ENCODE data around the gene GMPPA.

GMPPA gene

GRCh38 chr2:219496247-219496824 is 2.4 kb upstream of the GMPPA start:
- no peak for TF ChIP-seq CTCF (conservative IDR thresholded peaks at IDR 0.05; ENCODE audit: low read depth)
- no peak overlapping the region for H3K27ac ChIP-seq
- DNase-seq (ENCODE audit: low spot score) = no peak
- CTCF ChIA-PET = interaction anchor here (0.7 to 1.6 kb wide), 9 partner anchors 10 to 108 kb away, joined by 3 to 8 read pairs (median 4); partner anchors contain the start of gene DNPEP
- POLR2A ChIA-PET (ENCODE audit: low non-redundant PET) = interaction anchor here (0.6 kb wide), 1 partner anchor 587 kb away, joined by 3 read pairs; no protein-coding TSS in a partner anchor

- peak overlapping the region; percentile 95; the same call in 1 of the 2 replicates for H3K27ac ChIP-seq
- DNase-seq (ENCODE audit: low spot score) = no peak
- ChIA-PET CTCF (interaction anchor here (1.0 to 1.2 kb wide), 2 partner anchors 21 to 33 kb away, joined by 3 to 4 read pairs; no protein-coding TSS in a partner anchor), POLR2A (ENCODE audit: low non-redundant PET) (no interaction called here)
- TF ChIP-seq CTCF (conservative IDR thresholded peaks at IDR 0.05; ENCODE audit: low read depth) = no peak
Measured at GRCh38 chr2:219496825-219497494, 1.7 kb upstream of the GMPPA start.

GRCh38 chr2:219497495-219498279 is 1.0 kb upstream of the GMPPA start:
- peak; percentile 77 for DNase-seq (ENCODE audit: low spot score)
- TF ChIP-seq CTCF (conservative IDR thresholded peaks at IDR 0.05; ENCODE audit: low read depth) = no peak
- peak overlapping the region; percentile 95 for H3K27ac ChIP-seq
- ChIA-PET POLR2A (ENCODE audit: low non-redundant PET) (interaction anchor here (1.3 kb wide), 1 partner anchor 32 kb away, joined by 7 read pairs; no protein-coding TSS in a partner anchor), CTCF (interaction anchor here (0.7 to 1.2 kb wide), 2 partner anchors 22 to 88 kb away, joined by 3 to 4 read pairs; no protein-coding TSS in a partner anchor)

GRCh38 chr2:219499058-219499307 is 292 bp downstream of the GMPPA start:
- no peak for DNase-seq (ENCODE audit: low spot score)
- TF ChIP-seq CTCF (conservative IDR thresholded peaks at IDR 0.05; ENCODE audit: low read depth) = no peak
- ChIA-PET CTCF (interaction anchor here (0.5 to 2.8 kb wide), 2 partner anchors 10 to 52 kb away, joined by 3 to 14 read pairs; no protein-coding TSS in a partner anchor), POLR2A (ENCODE audit: low non-redundant PET) (interaction anchor here (0.7 to 1.3 kb wide), 3 partner anchors 9 to 31 kb away, joined by 3 to 7 read pairs (median 4); no protein-coding TSS in a partner anchor)
- peak overlapping the region; percentile 95 for H3K27ac ChIP-seq

- DNase-seq (ENCODE audit: low spot score) = no peak
- H3K27ac ChIP-seq = no peak overlapping the region
- ChIA-PET CTCF (interaction anchor here (2.8 kb wide), 1 partner anchor 10 kb away, joined by 14 read pairs; no protein-coding TSS in a partner anchor), POLR2A (ENCODE audit: low non-redundant PET) (no interaction called here)
- TF ChIP-seq CTCF (conservative IDR thresholded peaks at IDR 0.05; ENCODE audit: low read depth) = no peak
Measured at GRCh38 chr2:219499555-219499954, 864 bp downstream of the GMPPA start.

GRCh38 chr2:219500135-219500534 is 1.4 kb downstream of the GMPPA start:
- ChIA-PET CTCF (interaction anchor here (0.5 to 2.8 kb wide), 2 partner anchors 9 to 16 kb away, joined by 3 to 14 read pairs; no protein-coding TSS in a partner anchor), POLR2A (ENCODE audit: low non-redundant PET) (no interaction called here)
- DNase-seq (ENCODE audit: low spot score) = no peak
- TF ChIP-seq CTCF (conservative IDR thresholded peaks at IDR 0.05; ENCODE audit: low read depth) = no peak
- H3K27ac ChIP-seq = no peak overlapping the region

Measured in RWPE1 (cell line).